Endothelial cell of umbilical vein (primary cell): ENCODE results near the gene GGTLC2. TPM values are rescaled to one million over a fixed set of nuclear protein-coding genes. Genes with fewer than 3 reads are reported as not detected.

Source experiments
- BruUV-seq: library from RNA; stranded (reverse); fragments of 400-500 nt; replicated peaks from 2 replicates; lab custom pipeline; 2021; lab: Mats Ljungman, UMichigan
- CTCF ChIA-PET: fragments of 300-600, 350-600 bp; sonication (Branson Sonifier 250); formaldehyde crosslinking; loops from one replicate; lab custom pipeline; 2021; ENCODE audit warnings: antibody characterized with exemption, inconsistent platforms; lab: Charles Lee
- POLR2A ChIA-PET: fragments of 300-600, 350-600 bp; sonication (Branson Sonifier 250); formaldehyde crosslinking; loops from one replicate; lab custom pipeline; 2021; ENCODE audit warnings: antibody characterized with exemption, inconsistent platforms; lab: Charles Lee
- DNase-seq: peaks from one replicate; pipeline ENCODE4 v3.0.0-alpha.2; 2011; ENCODE audit warnings: low read depth, low spot score
- FAIRE-seq: peaks from 2 replicates; lab custom pipeline; 2011; peaks lifted over from hg19 to GRCh38; lab: Jason Lieb, UNC
- H2AFZ ChIP-seq: 2 replicates; pipeline ENCODE4 v1.6.0; 2012; ENCODE audit warnings: low read depth, low read length, control low read depth, inconsistent platforms
- H3K27ac ChIP-seq: 2 replicates; pipeline ENCODE4 v1.5.1; 2011; ENCODE audit warnings: low read depth, mild to moderate bottlenecking, control low read depth, low read length, moderate library complexity; ENCODE audit not compliant: insufficient read depth
- H3K27me3 ChIP-seq, 2 experiments: 2 replicates each; pipeline versions ENCODE4 v1.6.0 to v1.6.1; 2011; ENCODE audit warnings: low read length in 2 of 2, mixed read lengths in 1 of 2; ENCODE audit not compliant: control insufficient read depth in 2 of 2, insufficient read depth in 2 of 2
- H3K36me3 ChIP-seq, 2 experiments: 2 replicates in 1 of 2; 3 replicates in 1 of 2; pipeline ENCODE4 v1.5.1; 2011; ENCODE audit warnings: low read length in 2 of 2, mild to moderate bottlenecking in 1 of 2, moderate library complexity in 1 of 2; ENCODE audit not compliant: control insufficient read depth in 2 of 2, insufficient read depth in 2 of 2; ENCODE audit errors: extremely low read depth in 1 of 2
- H3K4me1 ChIP-seq: 3 replicates; pipeline ENCODE4 v1.5.1; 2011; ENCODE audit warnings: mild to moderate bottlenecking, low read length; ENCODE audit not compliant: control insufficient read depth, insufficient read depth; ENCODE audit errors: extremely low read depth
- H3K4me2 ChIP-seq: 2 replicates; pipeline ENCODE4 v1.6.1; 2011; ENCODE audit warnings: low read length, control low read depth, mixed read lengths; ENCODE audit not compliant: insufficient read depth
- H3K4me3 ChIP-seq, 3 experiments: fragments of 200-600 bp in 1 of 3; sonication (generic), shearing (Covaris generic) in 1 of 3; replicated peaks in 1 of 3; 2 replicates each; pipeline ENCODE4 v1.5.1; 2011 to 2016; ENCODE audit warnings: control low read depth in 3 of 3, low read length in 3 of 3, mild to moderate bottlenecking in 2 of 3, inconsistent platforms in 1 of 3, low read depth in 1 of 3, moderate library complexity in 1 of 3; ENCODE audit not compliant: insufficient read depth in 1 of 3
- H3K79me2 ChIP-seq: 2 replicates; pipeline ENCODE4 v1.6.0; 2012; ENCODE audit warnings: low read length, inconsistent platforms; ENCODE audit not compliant: control insufficient read depth, insufficient read depth
- H3K9ac ChIP-seq: replicated peaks from 2 replicates; pipeline ENCODE3; 2011; ENCODE audit warnings: low read length, control low read depth; ENCODE audit not compliant: insufficient read depth; ENCODE audit errors: extremely low read depth
- H3K9me1 ChIP-seq: replicated peaks from 3 replicates; pipeline ENCODE4 v1.6.0; 2011; ENCODE audit warnings: mild to moderate bottlenecking, low read length; ENCODE audit not compliant: control insufficient read depth, insufficient read depth; ENCODE audit errors: extremely low read depth
- H3K9me3 ChIP-seq: replicated peaks from 2 replicates; pipeline ENCODE4 v1.5.1; 2012; ENCODE audit warnings: low read length, inconsistent platforms; ENCODE audit not compliant: control insufficient read depth, insufficient read depth
- H4K20me1 ChIP-seq: replicated peaks from 2 replicates; pipeline ENCODE3; 2011; ENCODE audit warnings: mild to moderate bottlenecking, low read length; ENCODE audit not compliant: control insufficient read depth, insufficient read depth; ENCODE audit errors: extremely low read depth
- EZH2 ChIP-seq: IDR thresholded peaks from 2 replicates; pipeline ENCODE4 v1.6.1; 2012; ENCODE audit warnings: borderline replicate concordance, low read depth, mild to moderate bottlenecking, moderate library complexity, low read length, inconsistent platforms; ENCODE audit not compliant: severe bottlenecking
- FOS ChIP-seq: IDR thresholded peaks from 2 replicates; pipeline ENCODE4 v1.6.1; 2011; ENCODE audit warnings: mild to moderate bottlenecking, low read length, moderate library complexity, borderline replicate concordance; ENCODE audit not compliant: insufficient read depth
- GATA2 ChIP-seq: IDR thresholded peaks from 2 replicates; pipeline ENCODE4 v1.7.0; 2011; ENCODE audit warnings: low read depth, mild to moderate bottlenecking, moderate library complexity, mixed read lengths, low read length; ENCODE audit not compliant: insufficient read length, insufficient read depth
- JUN ChIP-seq: IDR thresholded peaks from 2 replicates; pipeline ENCODE4 v1.6.1; 2011; ENCODE audit warnings: borderline replicate concordance, low read depth; ENCODE audit not compliant: insufficient read length, insufficient read depth
- MYC ChIP-seq: IDR thresholded peaks from one replicate; pipeline ENCODE4 v1.6.1; 2011; ENCODE audit warnings: mild to moderate bottlenecking, low read depth, low read length
- POLR2A ChIP-seq: IDR thresholded peaks from 2 replicates; pipeline ENCODE4 v1.6.1; 2012; ENCODE audit warnings: low read depth, mild to moderate bottlenecking, control low read depth, low read length
- POLR2AphosphoS5 ChIP-seq: IDR thresholded peaks from 2 replicates; pipeline ENCODE4 v1.6.1; 2012; ENCODE audit warnings: low read depth, mild to moderate bottlenecking, control low read depth, low read length, moderate library complexity; ENCODE audit not compliant: insufficient read depth
- dilution Hi-C: fragments of 300-500 bp; cut with MboI; formaldehyde crosslinking; loops from one replicate; pipeline ENCODE4 v1.15.0; 2019; ENCODE audit warnings: low sequenced_read_pairs; ENCODE audit not compliant: extremely low pct_ligation_motif_present
- intact Hi-C: fragments of 100-400 bp; cut with micrococcal nuclease; formaldehyde crosslinking; loops from one replicate; pipeline ENCODE4 v1.10.0; 2022
- polyA plus RNA-seq, 4 experiments: library from polyadenylated mRNA; depleted of rRNA in 3 of 4; stranded (reverse) in 3 of 4; unstranded in 1 of 4; fragments of >200 nt; gene quantifications; 2 replicates each; pipeline versions ENCODE4 v1.2.1 to v1.2.3, GENCODE V29; 2011 to 2012; ENCODE audit warnings: missing spikeins in 1 of 4
- small RNA-seq: library from RNA; depleted of rRNA; stranded (forward); fragments of <200 nt; gene quantifications from one replicate; pipeline ENCODE3, GENCODE V24; 2012; ENCODE audit warnings: low replicate concordance, low read depth; ENCODE audit not compliant: insufficient read depth, insufficient read length
- total RNA-seq: library from RNA; stranded (reverse); gene quantifications from 2 replicates; pipeline ENCODE4 v1.2.3, GENCODE V29; 2021
- TF ChIP-seq, protein P1 (sequence below): IDR thresholded peaks from 2 replicates; pipeline ENCODE4 v1.6.1; 2011; ENCODE audit not compliant: insufficient read depth, insufficient read length
- TF ChIP-seq, protein P2 (sequence below), 2 donors: IDR thresholded peaks; 1 replicate in 1 of 2; 2 replicates in 1 of 2; pipeline ENCODE4 v1.5.1; 2011; ENCODE audit warnings: low read length in 2 of 2, mild to moderate bottlenecking in 2 of 2, moderate library complexity in 2 of 2, control low read depth in 1 of 2, inconsistent platforms in 1 of 2, low read depth in 1 of 2; ENCODE audit not compliant: insufficient read depth in 1 of 2; ENCODE audit errors: extremely low read depth in 1 of 2

Gene GGTLC2
- total and polyA plus RNA-seq, 2 donors (not counting 3 experiments of a cell fraction or from before 2014, with no cell fraction given): not detected

DNA sequence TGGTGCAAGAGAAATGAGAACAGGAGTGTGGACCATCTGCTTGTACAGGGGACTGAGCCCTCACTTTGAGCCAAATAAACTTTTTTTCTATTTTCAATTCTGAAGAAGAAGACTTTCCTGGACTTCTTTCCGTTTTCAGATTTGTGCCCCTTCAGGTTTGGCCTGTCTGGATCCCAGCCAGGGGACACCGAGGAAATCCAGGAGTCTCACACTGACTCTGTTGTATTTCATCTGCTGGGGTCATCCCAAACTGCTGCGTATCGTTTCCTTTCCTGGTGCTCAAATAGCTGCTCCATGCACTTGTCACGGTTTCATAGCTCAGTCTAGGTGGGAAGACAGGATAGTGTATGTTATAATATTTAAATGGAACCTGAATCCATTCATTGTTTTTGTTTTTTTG is 51.7 kb downstream of the GGTLC2 start:
- Histone ChIP-seq H2AFZ (no peak overlapping the region), H4K20me1 (no peaks in the 10 kb centered on the region), H3K79me2 (no peaks in the 10 kb centered on the region), H3K4me1 (peaks cover 9% of the 10 kb centered on the region), H3K27ac (no peak overlapping the region), H3K9me1 (no peaks in the 10 kb centered on the region), H3K4me2 (no peak overlapping the region), H3K36me3 (no peaks in the 10 kb centered on the region), H3K27me3 (peaks cover 2 to 8% of the 10 kb centered on the region in 2 experiments), H3K4me3 (no peak overlapping the region), H3K9me3 (no peaks in the 10 kb centered on the region), H3K9ac (no peak overlapping the region)
- no peak for TF ChIP-seq GATA2
- TF ChIP-seq EZH2: no peak
- TF ChIP-seq, protein P1, sequence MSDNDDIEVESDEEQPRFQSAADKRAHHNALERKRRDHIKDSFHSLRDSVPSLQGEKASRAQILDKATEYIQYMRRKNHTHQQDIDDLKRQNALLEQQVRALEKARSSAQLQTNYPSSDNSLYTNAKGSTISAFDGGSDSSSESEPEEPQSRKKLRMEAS: no peak
- TF ChIP-seq MYC: no peak
- TF ChIP-seq POLR2AphosphoS5: no peak
- no peak for TF ChIP-seq FOS
- TF ChIP-seq POLR2A: no peak
- no peak for TF ChIP-seq JUN
- TF ChIP-seq, protein P2, sequence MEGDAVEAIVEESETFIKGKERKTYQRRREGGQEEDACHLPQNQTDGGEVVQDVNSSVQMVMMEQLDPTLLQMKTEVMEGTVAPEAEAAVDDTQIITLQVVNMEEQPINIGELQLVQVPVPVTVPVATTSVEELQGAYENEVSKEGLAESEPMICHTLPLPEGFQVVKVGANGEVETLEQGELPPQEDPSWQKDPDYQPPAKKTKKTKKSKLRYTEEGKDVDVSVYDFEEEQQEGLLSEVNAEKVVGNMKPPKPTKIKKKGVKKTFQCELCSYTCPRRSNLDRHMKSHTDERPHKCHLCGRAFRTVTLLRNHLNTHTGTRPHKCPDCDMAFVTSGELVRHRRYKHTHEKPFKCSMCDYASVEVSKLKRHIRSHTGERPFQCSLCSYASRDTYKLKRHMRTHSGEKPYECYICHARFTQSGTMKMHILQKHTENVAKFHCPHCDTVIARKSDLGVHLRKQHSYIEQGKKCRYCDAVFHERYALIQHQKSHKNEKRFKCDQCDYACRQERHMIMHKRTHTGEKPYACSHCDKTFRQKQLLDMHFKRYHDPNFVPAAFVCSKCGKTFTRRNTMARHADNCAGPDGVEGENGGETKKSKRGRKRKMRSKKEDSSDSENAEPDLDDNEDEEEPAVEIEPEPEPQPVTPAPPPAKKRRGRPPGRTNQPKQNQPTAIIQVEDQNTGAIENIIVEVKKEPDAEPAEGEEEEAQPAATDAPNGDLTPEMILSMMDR (IDR thresholded peaks at IDR 0.05; ENCODE audit: extremely low read depth in 1 of 2, insufficient read depth in 1 of 2, low read depth in 1 of 2, low read length in 2 of 2): no peak
- ChIA-PET CTCF (no interaction called here), POLR2A (no interaction called here)
- no TSS peak for BruUV-seq
- dilution Hi-C loops: no loop called here
- DNase-seq (no peak), FAIRE-seq (no peak)
- intact Hi-C loops: no loop called here

Small RNAs within 50 kb of the gene (small RNA-seq; reads per million reads assigned to genes)
- gene AC244250.2: not detected
- not detected for gene IGLV3-29
- gene IGLVVI-25-1: not detected

Other genes with a start within 250 kb of the GGTLC2 start
- 3.1 TPM in 2 replicates for gene ZNF280B, start 135.9 kb upstream of the GGTLC2 start, total RNA-seq
- 1.4 and 1.5 TPM in 2 replicates for gene ZNF280B, start 135.9 kb upstream of the GGTLC2 start, polyA plus RNA-seq
- 0.15 TPM in 1 of 2 replicates, not detected in the other for gene ZNF280A, start 124.3 kb upstream of the GGTLC2 start, total RNA-seq
- not detected in 2 replicates for gene ZNF280A, start 124.3 kb upstream of the GGTLC2 start, polyA plus RNA-seq
- gene PRAME, start 85.3 kb upstream of the GGTLC2 start, total RNA-seq: not detected in 2 replicates
- gene PRAME, start 85.3 kb upstream of the GGTLC2 start, polyA plus RNA-seq: 0.03 and 0.07 TPM in 2 replicates
- not detected in 2 replicates for gene IGLL5, start 243.2 kb downstream of the GGTLC2 start, total RNA-seq
- gene IGLL5, start 243.2 kb downstream of the GGTLC2 start, polyA plus RNA-seq: not detected in 2 replicates